ENCODE data around the gene SEMA7A. TPM values are rescaled to one million over a fixed set of nuclear protein-coding genes. Genes with fewer than 3 reads are reported as not detected.

SEMA7A gene
- total and polyA plus RNA-seq, 9 of the 15 experiments (the other 6 are each of a cell fraction or from before 2014, with no cell fraction given): 0.04 to 8.2 (median 5.4) TPM; not detected in 1

DNA sequence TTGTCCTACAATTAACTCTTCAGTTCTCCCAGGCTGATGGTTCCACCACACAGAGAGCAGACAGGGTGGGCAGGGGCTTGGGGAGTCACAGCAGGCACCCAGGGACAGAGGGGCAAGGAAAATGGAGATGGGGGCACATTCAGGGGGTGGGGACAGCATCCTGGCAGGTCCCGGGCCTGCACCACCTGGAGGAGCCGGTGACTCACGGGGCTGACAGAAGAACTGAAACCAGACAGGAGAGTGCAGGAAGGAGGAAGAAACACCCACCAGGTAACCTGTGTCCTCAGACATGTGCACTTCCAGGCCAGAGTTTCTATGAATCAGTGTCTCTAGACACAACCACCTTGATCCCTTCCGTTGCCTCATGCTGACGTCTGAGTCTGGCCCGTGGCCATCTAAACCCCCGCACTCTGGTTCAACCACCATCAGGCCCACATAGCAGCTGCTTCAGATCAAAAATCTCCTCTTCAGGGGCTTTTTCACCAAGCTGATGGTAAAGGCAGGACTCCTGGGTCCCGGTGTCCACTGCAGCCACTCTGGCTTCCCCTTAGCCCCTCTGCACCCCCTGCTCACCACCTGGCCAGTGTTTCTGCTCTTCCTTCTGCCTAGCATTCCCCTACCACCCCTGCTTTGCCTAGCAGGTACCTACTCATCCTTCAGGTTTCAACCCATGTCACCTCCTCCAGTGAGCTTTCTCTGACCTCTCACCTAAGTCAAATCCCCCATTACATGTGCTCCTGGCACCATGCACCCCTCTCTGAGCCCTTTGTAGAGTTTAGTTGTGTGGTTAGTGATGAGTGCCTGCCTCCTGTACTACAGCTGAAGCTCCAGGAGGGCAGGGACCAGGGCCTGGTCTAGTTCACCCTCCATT is 49.8 kb downstream of the SEMA7A start (continued):
- TF ChIP-seq, protein P1, sequence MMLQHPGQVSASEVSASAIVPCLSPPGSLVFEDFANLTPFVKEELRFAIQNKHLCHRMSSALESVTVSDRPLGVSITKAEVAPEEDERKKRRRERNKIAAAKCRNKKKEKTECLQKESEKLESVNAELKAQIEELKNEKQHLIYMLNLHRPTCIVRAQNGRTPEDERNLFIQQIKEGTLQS (IDR thresholded peaks at IDR 0.05): peak; percentile 29
- TF ChIP-seq, protein P1 (CRISPR knock-in tag; conservative IDR thresholded peaks at IDR 0.05): no peak
- TF ChIP-seq CHD4 (IDR thresholded peaks at IDR 0.05; ENCODE audit: insufficient read depth, insufficient replicate concordance, low read depth, low read length, poor library complexity, severe bottlenecking) (no peak), CTCF (IDR thresholded peaks at IDR 0.05 in 2 of 3, conservative IDR thresholded peaks at IDR 0.05 in 1 of 3; ENCODE audit: insufficient read depth in 2 of 3, low read depth in 1 of 3, low read length in 3 of 3) (peak in 2 of 3 experiments; percentile 13 to 47; a peak in 3 of 6 replicates), CBFA2T3 (IDR thresholded peaks at IDR 0.05) (peak; percentile 31), RAD21 (CRISPR knock-in tag; conservative IDR thresholded peaks at IDR 0.05 in 1 of 2, IDR thresholded peaks at IDR 0.05 in 1 of 2) (peak in 1 of 2 experiments; percentile 61; a peak in 3 of 4 replicates), EGR1 (conservative IDR thresholded peaks at IDR 0.05) (peak; percentile 63), SMC3 (conservative IDR thresholded peaks at IDR 0.05; ENCODE audit: insufficient read depth, low read depth, low read length) (0 out of 2 replicates have a peak, but pooled peaks have one; percentile 12), SMAD4 (CRISPR knock-in tag; conservative IDR thresholded peaks at IDR 0.05) (0 out of 2 replicates have a peak, but pooled peaks have one; percentile 25), ZBTB7A (IDR thresholded peaks at IDR 0.05; ENCODE audit: borderline replicate concordance, control insufficient read depth, low read depth, low read length) (0 out of 2 replicates have a peak, but pooled peaks have one; percentile 27), SAP30 (IDR thresholded peaks at IDR 0.05; ENCODE audit: borderline replicate concordance, insufficient read depth, low read depth, low read length, poor library complexity, severe bottlenecking) (no peak), HDAC1 (IDR thresholded peaks at IDR 0.05) (no peak), JUND (IDR thresholded peaks at IDR 0.05; ENCODE audit: borderline replicate concordance, low read depth, low read length) (peak; percentile 9; the same call in 1 of the 2 replicates), JUND (tag; IDR thresholded peaks at IDR 0.05; ENCODE audit: borderline replicate concordance, low read depth, low read length) (no peak), CREM (IDR thresholded peaks at IDR 0.05; ENCODE audit: low read depth) (peak; percentile 67)
- TF ChIP-seq, protein P2, sequence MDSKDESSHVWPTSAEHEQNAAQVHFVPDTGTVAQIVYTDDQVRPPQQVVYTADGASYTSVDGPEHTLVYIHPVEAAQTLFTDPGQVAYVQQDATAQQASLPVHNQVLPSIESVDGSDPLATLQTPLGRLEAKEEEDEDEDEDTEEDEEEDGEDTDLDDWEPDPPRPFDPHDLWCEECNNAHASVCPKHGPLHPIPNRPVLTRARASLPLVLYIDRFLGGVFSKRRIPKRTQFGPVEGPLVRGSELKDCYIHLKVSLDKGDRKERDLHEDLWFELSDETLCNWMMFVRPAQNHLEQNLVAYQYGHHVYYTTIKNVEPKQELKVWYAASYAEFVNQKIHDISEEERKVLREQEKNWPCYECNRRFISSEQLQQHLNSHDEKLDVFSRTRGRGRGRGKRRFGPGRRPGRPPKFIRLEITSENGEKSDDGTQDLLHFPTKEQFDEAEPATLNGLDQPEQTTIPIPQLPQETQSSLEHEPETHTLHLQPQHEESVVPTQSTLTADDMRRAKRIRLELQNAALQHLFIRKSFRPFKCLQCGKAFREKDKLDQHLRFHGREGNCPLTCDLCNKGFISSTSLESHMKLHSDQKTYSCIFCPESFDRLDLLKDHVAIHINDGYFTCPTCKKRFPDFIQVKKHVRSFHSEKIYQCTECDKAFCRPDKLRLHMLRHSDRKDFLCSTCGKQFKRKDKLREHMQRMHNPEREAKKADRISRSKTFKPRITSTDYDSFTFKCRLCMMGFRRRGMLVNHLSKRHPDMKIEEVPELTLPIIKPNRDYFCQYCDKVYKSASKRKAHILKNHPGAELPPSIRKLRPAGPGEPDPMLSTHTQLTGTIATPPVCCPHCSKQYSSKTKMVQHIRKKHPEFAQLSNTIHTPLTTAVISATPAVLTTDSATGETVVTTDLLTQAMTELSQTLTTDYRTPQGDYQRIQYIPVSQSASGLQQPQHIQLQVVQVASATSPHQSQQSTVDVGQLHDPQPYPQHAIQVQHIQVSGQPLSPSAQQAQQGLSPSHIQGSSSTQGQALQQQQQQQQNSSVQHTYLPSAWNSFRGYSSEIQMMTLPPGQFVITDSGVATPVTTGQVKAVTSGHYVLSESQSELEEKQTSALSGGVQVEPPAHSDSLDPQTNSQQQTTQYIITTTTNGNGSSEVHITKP (IDR thresholded peaks at IDR 0.05; ENCODE audit: partially characterized antibody): peak; percentile 67
- TF ChIP-seq, protein P3, sequence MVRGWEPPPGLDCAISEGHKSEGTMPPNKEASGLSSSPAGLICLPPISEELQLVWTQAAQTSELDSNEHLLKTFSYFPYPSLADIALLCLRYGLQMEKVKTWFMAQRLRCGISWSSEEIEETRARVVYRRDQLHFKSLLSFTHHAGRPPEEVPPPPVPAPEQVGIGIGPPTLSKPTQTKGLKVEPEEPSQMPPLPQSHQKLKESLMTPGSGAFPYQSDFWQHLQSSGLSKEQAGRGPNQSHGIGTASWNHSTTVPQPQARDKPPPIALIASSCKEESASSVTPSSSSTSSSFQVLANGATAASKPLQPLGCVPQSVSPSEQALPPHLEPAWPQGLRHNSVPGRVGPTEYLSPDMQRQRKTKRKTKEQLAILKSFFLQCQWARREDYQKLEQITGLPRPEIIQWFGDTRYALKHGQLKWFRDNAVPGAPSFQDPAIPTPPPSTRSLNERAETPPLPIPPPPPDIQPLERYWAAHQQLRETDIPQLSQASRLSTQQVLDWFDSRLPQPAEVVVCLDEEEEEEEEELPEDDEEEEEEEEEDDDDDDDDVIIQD (CRISPR knock-in tag; IDR thresholded peaks at IDR 0.05): no peak

All from K562 (cell line).